Gastroesophageal sphincter (tissue), 4 donors: ENCODE results near the gene PIGL. TPM values are rescaled to one million over a fixed set of nuclear protein-coding genes. Genes with fewer than 3 reads are reported as not detected.
"Not testable (repeated sequence)": the region's sequence is repeated elsewhere in the genome, so short reads cannot be mapped to it uniquely, and the experiment has no call there.

ENCODE experiments used
- ATAC-seq: fragments of 150-250 bp; one replicate; pipeline ENCODE4 v1.9.1; 2016; ENCODE audit warnings: mild to moderate bottlenecking, moderate library complexity
- H3K27ac ChIP-seq, 4 donors: fragments of 200-600 bp; sonication (generic) in 3 of 4; 1 replicate in 3 of 4; 2 replicates in 1 of 4; pipeline ENCODE4 v1.5.1; 2016 to 2019
- H3K27me3 ChIP-seq: fragments of 200-600 bp; sonication (generic); one replicate; pipeline ENCODE4 v1.5.1; 2019
- H3K36me3 ChIP-seq, 2 donors: fragments of 200-600 bp; sonication (generic); one replicate each; pipeline ENCODE4 v1.5.1; 2019; ENCODE audit warnings: control low read depth in 1 of 2
- H3K4me1 ChIP-seq, 3 donors: fragments of 200-600 bp; sonication (generic); 1 replicate in 2 of 3; 2 replicates in 1 of 3; pipeline ENCODE4 v1.5.1; 2016 to 2019; ENCODE audit warnings: control low read depth in 2 of 3
- H3K4me3 ChIP-seq, 2 donors: fragments of 200-600 bp; sonication (generic); one replicate each; pipeline ENCODE4 v1.5.1; 2019; ENCODE audit warnings: mild to moderate bottlenecking in 1 of 2, moderate library complexity in 1 of 2
- H3K9me3 ChIP-seq, 3 donors: fragments of 200-600 bp; sonication (generic); one replicate each; pipeline ENCODE4 v1.5.1; 2017 to 2019; ENCODE audit warnings: control low read depth in 2 of 3
- EP300 ChIP-seq: sonication (generic); formaldehyde crosslinking; IDR thresholded peaks from one replicate; pipeline ENCODE4 v1.6.1; 2017; ENCODE audit warnings: antibody characterized with exemption, mild to moderate bottlenecking
- POLR2A ChIP-seq, 2 donors: fragments of 450-650 bp; IDR thresholded peaks; one replicate each; pipeline ENCODE4 v1.6.1; 2017; ENCODE audit warnings: antibody characterized with exemption in 2 of 2, mild to moderate bottlenecking in 2 of 2, moderate library complexity in 1 of 2
- POLR2AphosphoS5 ChIP-seq: sonication (generic); formaldehyde crosslinking; IDR thresholded peaks from one replicate; pipeline ENCODE4 v1.6.1; 2017; ENCODE audit warnings: antibody characterized with exemption
- WGBS, 2 donors: methylation state at CpG; one replicate each; pipeline ENCODE4 v1.1.5; 2018; ENCODE audit warnings: low coverage in 1 of 2; 5-methylcytosine and 5-hydroxymethylcytosine counted together
- total RNA-seq, 4 donors: library from RNA; depleted of rRNA; stranded (reverse); fragments of >200 nt; gene quantifications; one replicate each; pipeline ENCODE4 v1.1.0, GENCODE V29; 2016
- TF ChIP-seq, protein P1 (sequence below), 4 experiments: fragments of 200-600 bp in 2 of 4; fragments of 450-650 bp in 2 of 4; sonication (generic) in 1 of 4; IDR thresholded peaks; one replicate each; pipeline ENCODE4 v1.5.1; 2017 to 2019; ENCODE audit warnings: antibody characterized with exemption in 4 of 4, mild to moderate bottlenecking in 2 of 4, moderate library complexity in 2 of 4

PIGL gene
- total RNA-seq, 4 donors from 2014 or later = 5.6 to 73.0 (median 29.6) TPM

DNA sequence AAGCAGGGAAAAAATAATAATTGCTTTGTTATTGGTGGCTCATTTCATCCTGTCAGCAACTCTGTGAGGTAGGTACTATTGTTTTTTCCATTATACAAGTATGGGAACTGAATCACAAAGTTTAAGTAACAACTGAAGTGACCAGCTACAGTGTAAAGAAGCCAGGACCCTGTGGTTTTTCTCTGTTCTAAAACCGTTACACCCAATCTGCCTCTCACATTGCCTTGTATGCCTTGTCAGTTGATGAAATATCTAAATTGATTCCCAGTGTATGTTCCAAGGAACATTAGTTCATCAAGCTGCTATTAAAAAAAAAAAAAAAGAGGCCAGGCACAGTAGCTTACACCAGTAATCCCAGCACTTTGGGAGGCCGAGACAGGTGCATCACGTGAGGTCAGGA, 5.4 kb downstream of the PIGL start:
- TF ChIP-seq, protein P1, sequence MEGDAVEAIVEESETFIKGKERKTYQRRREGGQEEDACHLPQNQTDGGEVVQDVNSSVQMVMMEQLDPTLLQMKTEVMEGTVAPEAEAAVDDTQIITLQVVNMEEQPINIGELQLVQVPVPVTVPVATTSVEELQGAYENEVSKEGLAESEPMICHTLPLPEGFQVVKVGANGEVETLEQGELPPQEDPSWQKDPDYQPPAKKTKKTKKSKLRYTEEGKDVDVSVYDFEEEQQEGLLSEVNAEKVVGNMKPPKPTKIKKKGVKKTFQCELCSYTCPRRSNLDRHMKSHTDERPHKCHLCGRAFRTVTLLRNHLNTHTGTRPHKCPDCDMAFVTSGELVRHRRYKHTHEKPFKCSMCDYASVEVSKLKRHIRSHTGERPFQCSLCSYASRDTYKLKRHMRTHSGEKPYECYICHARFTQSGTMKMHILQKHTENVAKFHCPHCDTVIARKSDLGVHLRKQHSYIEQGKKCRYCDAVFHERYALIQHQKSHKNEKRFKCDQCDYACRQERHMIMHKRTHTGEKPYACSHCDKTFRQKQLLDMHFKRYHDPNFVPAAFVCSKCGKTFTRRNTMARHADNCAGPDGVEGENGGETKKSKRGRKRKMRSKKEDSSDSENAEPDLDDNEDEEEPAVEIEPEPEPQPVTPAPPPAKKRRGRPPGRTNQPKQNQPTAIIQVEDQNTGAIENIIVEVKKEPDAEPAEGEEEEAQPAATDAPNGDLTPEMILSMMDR (IDR thresholded peaks at IDR 0.05) = no peak
- TF ChIP-seq POLR2AphosphoS5 (no peak), EP300 (no peak), POLR2A (IDR thresholded peaks at IDR 0.05) (no peak)
- Histone ChIP-seq H3K4me3 (no peak overlapping the region), H3K4me1 (peaks cover 0 to 21% (median 0%) of the 10 kb centered on the region in 3 donors), H3K36me3 (peaks cover 0 to 23% of the 10 kb centered on the region in 2 donors), H3K27me3 (no peaks in the 10 kb centered on the region), H3K27ac (no peak overlapping the region), H3K9me3 (no peaks in the 10 kb centered on the region)
- WGBS, 2 donors = 89% methylated on average over 3 of the region's 3 CpGs; no CpG with 5 or more reads in 1 of the 2 donors
- ATAC-seq = no peak

DNA sequence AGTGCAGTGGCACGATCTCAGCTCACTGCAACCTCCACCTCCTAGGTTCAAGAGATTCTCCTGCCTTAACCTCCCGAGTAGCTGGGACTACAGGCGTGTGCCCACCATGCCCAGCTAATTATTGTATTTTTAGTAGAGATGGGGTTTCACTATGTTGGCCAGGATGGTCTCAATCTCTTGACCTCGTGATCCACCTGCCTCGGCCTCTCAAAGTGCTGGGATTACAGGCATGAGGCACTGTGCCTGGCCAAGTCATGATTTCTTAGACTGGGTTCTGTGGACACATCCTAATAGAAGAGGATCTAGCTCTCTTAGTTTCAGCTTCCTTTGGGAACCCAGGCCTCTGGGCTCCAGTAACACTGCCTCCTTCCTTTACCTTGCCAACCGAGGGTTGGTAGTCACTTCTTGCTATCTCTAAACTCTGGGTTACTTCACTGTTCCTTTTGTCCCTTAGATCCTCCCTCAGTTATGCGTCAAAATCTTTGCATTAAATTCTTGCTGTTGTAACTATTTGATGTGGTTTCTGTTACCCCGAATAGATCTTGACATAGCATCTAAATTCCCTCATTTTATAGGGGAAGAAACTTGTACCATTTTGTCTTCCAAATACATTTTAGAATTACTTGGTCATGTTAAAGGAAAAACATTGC, 13.0 kb downstream of the PIGL start:
- not testable (repeated sequence) for ATAC-seq, H3K27ac ChIP-seq, H3K4me3 ChIP-seq, H3K4me1 ChIP-seq, H3K27me3 ChIP-seq, H3K9me3 ChIP-seq
- 94 to 97% methylated on average over 4 to 8 of the region's 8 CpGs for WGBS, 2 donors
- peaks cover 0 to 22% of the 10 kb centered on the region in 2 donors for H3K36me3 ChIP-seq

DNA sequence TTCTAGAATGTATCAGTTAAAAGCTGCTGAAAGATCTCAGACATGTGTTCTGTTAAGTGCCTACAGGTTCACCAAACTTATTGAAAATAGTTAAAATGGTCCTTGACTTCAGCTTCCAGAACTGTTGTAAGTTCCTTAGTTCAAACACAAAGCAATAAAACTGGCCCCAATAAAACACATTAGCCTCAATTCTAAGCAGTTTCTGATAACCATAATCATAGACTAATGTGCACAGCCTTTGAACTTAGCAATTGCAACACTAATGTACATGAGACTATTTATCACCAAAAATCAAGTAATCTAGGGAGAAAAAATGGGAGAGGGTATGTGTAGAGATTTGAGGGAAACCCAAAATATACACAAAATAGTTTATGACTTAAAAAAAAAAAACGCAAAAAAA, 15.4 kb downstream of the PIGL start:
- TF ChIP-seq POLR2AphosphoS5 = no peak
- H3K4me1 ChIP-seq = no peaks in the 10 kb centered on the region
- 78 to 100% methylated on average over 1 of the region's 1 CpG for WGBS, 2 donors
- no peak overlapping the region for H3K4me3 ChIP-seq
- no peaks in the 10 kb centered on the region for H3K9me3 ChIP-seq
- H3K27ac ChIP-seq = no peak overlapping the region
- no peak for ATAC-seq
- H3K36me3 ChIP-seq = peaks cover 0 to 35% of the 10 kb centered on the region in 2 donors
- no peaks in the 10 kb centered on the region for H3K27me3 ChIP-seq

DNA sequence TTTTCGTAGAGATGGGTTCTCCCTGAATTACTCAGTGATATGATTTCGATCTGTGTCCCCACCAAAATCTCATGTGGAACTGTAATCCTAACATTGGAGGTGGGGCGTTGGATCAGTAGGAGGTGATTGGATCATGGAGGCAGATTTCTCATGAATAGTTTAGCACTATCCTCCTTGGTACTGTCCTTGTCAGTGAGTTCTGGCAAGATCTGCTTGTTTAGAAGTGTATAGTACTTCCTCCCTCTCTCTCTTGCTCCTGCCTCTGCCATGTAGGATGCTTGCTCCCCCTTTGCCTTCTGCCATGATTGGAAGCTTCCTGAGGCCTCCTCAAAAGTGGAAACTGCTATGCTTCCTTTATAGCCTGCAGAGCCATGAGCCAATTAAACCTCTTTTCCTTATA, 22.9 kb downstream of the PIGL start:
- 93% methylated on average over 2 to 3 of the region's 3 CpGs for WGBS, 2 donors
- Histone ChIP-seq H3K27ac (no peak overlapping the region), H3K9me3 (no peaks in the 10 kb centered on the region), H3K36me3 (peaks cover 0 to 17% of the 10 kb centered on the region in 2 donors), H3K27me3 (no peaks in the 10 kb centered on the region), H3K4me1 (no peaks in the 10 kb centered on the region), H3K4me3 (no peak overlapping the region)
- no peak for ATAC-seq
- TF ChIP-seq EP300 = no peak
- TF ChIP-seq, protein P1 (IDR thresholded peaks at IDR 0.05) = no peak
- no peak for TF ChIP-seq POLR2AphosphoS5
- TF ChIP-seq POLR2A (IDR thresholded peaks at IDR 0.05) = no peak

DNA sequence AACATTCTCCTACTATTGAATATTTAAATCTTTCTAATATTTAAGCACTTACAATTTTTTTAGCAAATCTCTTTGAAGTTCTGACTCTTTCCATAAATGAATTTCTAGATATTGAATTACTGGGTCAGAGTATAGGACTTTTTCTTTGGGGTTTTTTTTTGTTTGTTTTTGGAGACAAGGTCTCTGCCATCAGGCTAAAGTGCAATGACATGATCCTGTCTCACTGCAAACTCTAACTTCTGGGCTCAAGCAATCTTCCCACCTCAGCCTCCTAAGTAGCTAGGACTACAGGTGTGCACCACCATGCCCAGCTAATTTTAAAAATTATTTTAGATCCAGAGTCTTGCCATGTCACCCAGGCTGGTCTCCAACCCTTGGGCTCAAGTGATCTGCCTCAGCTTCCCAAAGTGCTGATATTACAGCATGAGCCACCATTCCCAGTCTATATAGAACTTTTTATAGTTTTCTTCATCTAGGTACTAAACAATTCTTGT, 24.9 kb downstream of the PIGL start:
- TF ChIP-seq EP300 = no peak
- ATAC-seq = no peak
- H3K9me3 ChIP-seq = no peaks in the 10 kb centered on the region
- H3K36me3 ChIP-seq = peaks cover 0 to 5% of the 10 kb centered on the region in 2 donors
- H3K4me3 ChIP-seq = no peak overlapping the region
- H3K27ac ChIP-seq = no peak overlapping the region
- no peaks in the 10 kb centered on the region for H3K4me1 ChIP-seq
- H3K27me3 ChIP-seq = no peaks in the 10 kb centered on the region

DNA sequence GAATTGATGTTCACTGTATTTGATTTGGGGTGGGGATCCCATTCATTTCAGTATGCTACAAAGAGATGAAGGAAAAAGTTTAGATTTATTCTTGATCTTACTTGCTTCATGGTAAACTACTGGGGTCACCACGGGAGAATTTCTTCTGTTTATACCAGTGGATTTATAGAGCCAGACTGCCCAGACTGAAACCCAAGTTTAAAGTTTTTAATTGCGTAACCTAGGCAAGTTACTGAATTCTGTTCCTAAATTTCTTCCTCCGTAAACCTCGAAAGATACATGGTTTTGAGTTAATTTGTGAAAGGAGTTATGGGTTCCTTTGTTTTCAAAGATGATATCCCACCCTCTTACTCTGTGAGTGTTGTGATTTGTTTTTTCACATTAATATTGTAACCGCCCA, 26.4 kb downstream of the PIGL start:
- 79 to 86% methylated on average over 5 of the region's 5 CpGs for WGBS, 2 donors
- Histone ChIP-seq H3K4me1 (no peaks in the 10 kb centered on the region), H3K36me3 (no peaks in the 10 kb centered on the region), H3K9me3 (no peaks in the 10 kb centered on the region), H3K27me3 (no peaks in the 10 kb centered on the region), H3K27ac (no peak overlapping the region), H3K4me3 (no peak overlapping the region)
- TF ChIP-seq EP300 (no peak), POLR2AphosphoS5 (no peak), POLR2A (IDR thresholded peaks at IDR 0.05) (no peak)
- TF ChIP-seq, protein P1 (IDR thresholded peaks at IDR 0.05) = no peak
- no peak for ATAC-seq
